ENCODE measurements around the gene SMPX.
A peak's percentile ranks its signal among the peaks of the same experiment; 100 is the strongest.
"Not testable (repeated sequence)": the region's sequence is repeated elsewhere in the genome, so short reads cannot be mapped to it uniquely, and the experiment has no call there.

SMPX gene

GRCh38 chrX:21773036-21773435 lies 15.1 kb upstream of the SMPX start:
- not testable (repeated sequence) for H3K9ac ChIP-seq (ENCODE audit: low read length); H3K4me1 ChIP-seq (ENCODE audit: control insufficient read depth, insufficient read depth, low read length); H3K4me3 ChIP-seq (ENCODE audit: low read length); H3K9me3 ChIP-seq (ENCODE audit: control insufficient read depth, low read length); DNase-seq (ENCODE audit: low read depth); H3K36me3 ChIP-seq (ENCODE audit: control insufficient read depth, insufficient read depth, low read length, severe bottlenecking)
- H3K27me3 ChIP-seq (replicated peaks; ENCODE audit: control insufficient read depth, insufficient read depth, low read length) = peaks cover 10% of the 10 kb centered on the region

- DNase-seq (ENCODE audit: low read depth) = no peak
Observed at GRCh38 chrX:21770631-21771321, 12.9 kb upstream of the SMPX start.

GRCh38 chrX:21766101-21766500 lies 8.2 kb upstream of the SMPX start:
- Histone ChIP-seq H3K4me1 (ENCODE audit: control insufficient read depth, insufficient read depth, low read length) (no peaks in the 10 kb centered on the region), H3K9me3 (ENCODE audit: control insufficient read depth, low read length) (peaks cover 7% of the 10 kb centered on the region), H3K36me3 (ENCODE audit: control insufficient read depth, insufficient read depth, low read length, severe bottlenecking) (no peaks in the 10 kb centered on the region), H3K4me3 (ENCODE audit: low read length) (no peak overlapping the region), H3K9ac (ENCODE audit: low read length) (no peak overlapping the region), H3K27me3 (replicated peaks; ENCODE audit: control insufficient read depth, insufficient read depth, low read length) (peaks cover 15% of the 10 kb centered on the region)
- DNase-seq (ENCODE audit: low read depth) = no peak

More at GRCh38 chrX:21770631-21771321, 12.9 kb upstream of the SMPX start:
- H3K36me3 ChIP-seq (ENCODE audit: control insufficient read depth, insufficient read depth, low read length, severe bottlenecking) = no peaks in the 10 kb centered on the region
- no peaks in the 10 kb centered on the region for H3K4me1 ChIP-seq (ENCODE audit: control insufficient read depth, insufficient read depth, low read length)
- peaks cover 7% of the 10 kb centered on the region for H3K9me3 ChIP-seq (ENCODE audit: control insufficient read depth, low read length)
- H3K9ac ChIP-seq (ENCODE audit: low read length) = no peak overlapping the region
- peaks cover 15% of the 10 kb centered on the region for H3K27me3 ChIP-seq (replicated peaks; ENCODE audit: control insufficient read depth, insufficient read depth, low read length)
- no peak overlapping the region for H3K4me3 ChIP-seq (ENCODE audit: low read length)

GRCh38 chrX:21764008-21764407 lies 6.1 kb upstream of the SMPX start:
- Histone ChIP-seq H3K4me3 (ENCODE audit: low read length) (no peak overlapping the region), H3K9me3 (ENCODE audit: control insufficient read depth, low read length) (peaks cover 7% of the 10 kb centered on the region), H3K9ac (ENCODE audit: low read length) (no peak overlapping the region), H3K27me3 (replicated peaks; ENCODE audit: control insufficient read depth, insufficient read depth, low read length) (peaks cover 13% of the 10 kb centered on the region), H3K4me1 (ENCODE audit: control insufficient read depth, insufficient read depth, low read length) (no peaks in the 10 kb centered on the region), H3K36me3 (ENCODE audit: control insufficient read depth, insufficient read depth, low read length, severe bottlenecking) (no peaks in the 10 kb centered on the region)
- DNase-seq (ENCODE audit: low read depth) = no peak

GRCh38 chrX:21758488-21758887 lies 572 bp upstream of the SMPX start:
- Histone ChIP-seq H3K9me3 (ENCODE audit: control insufficient read depth, low read length) (no peaks in the 10 kb centered on the region), H3K27me3 (replicated peaks; ENCODE audit: control insufficient read depth, insufficient read depth, low read length) (peaks cover 25% of the 10 kb centered on the region), H3K4me1 (ENCODE audit: control insufficient read depth, insufficient read depth, low read length) (no peaks in the 10 kb centered on the region), H3K36me3 (ENCODE audit: control insufficient read depth, insufficient read depth, low read length, severe bottlenecking) (no peaks in the 10 kb centered on the region), H3K9ac (ENCODE audit: low read length) (no peak overlapping the region), H3K4me3 (ENCODE audit: low read length) (no peak overlapping the region)
- DNase-seq (ENCODE audit: low read depth) = no peak

- Histone ChIP-seq H3K9ac (ENCODE audit: low read length) (no peak overlapping the region), H3K4me3 (ENCODE audit: low read length) (no peak overlapping the region), H3K36me3 (ENCODE audit: control insufficient read depth, insufficient read depth, low read length, severe bottlenecking) (no peaks in the 10 kb centered on the region), H3K27me3 (replicated peaks; ENCODE audit: control insufficient read depth, insufficient read depth, low read length) (peaks cover 25% of the 10 kb centered on the region), H3K4me1 (ENCODE audit: control insufficient read depth, insufficient read depth, low read length) (no peaks in the 10 kb centered on the region), H3K9me3 (ENCODE audit: control insufficient read depth, low read length) (no peaks in the 10 kb centered on the region)
- no peak for DNase-seq (ENCODE audit: low read depth)
Observed at GRCh38 chrX:21756785-21757529, 959 bp downstream of the SMPX start.

GRCh38 chrX:21749924-21750323 lies 8.0 kb downstream of the SMPX start:
- no peak overlapping the region for H3K4me3 ChIP-seq (ENCODE audit: low read length)
- no peak for DNase-seq (ENCODE audit: low read depth)
- no peaks in the 10 kb centered on the region for H3K36me3 ChIP-seq (ENCODE audit: control insufficient read depth, insufficient read depth, low read length, severe bottlenecking)
- no peaks in the 10 kb centered on the region for H3K9me3 ChIP-seq (ENCODE audit: control insufficient read depth, low read length)
- H3K4me1 ChIP-seq (ENCODE audit: control insufficient read depth, insufficient read depth, low read length) = peaks cover 3% of the 10 kb centered on the region
- peaks cover 15% of the 10 kb centered on the region for H3K27me3 ChIP-seq (replicated peaks; ENCODE audit: control insufficient read depth, insufficient read depth, low read length)
- no peak overlapping the region for H3K9ac ChIP-seq (ENCODE audit: low read length)

- Histone ChIP-seq H3K27me3 (replicated peaks; ENCODE audit: control insufficient read depth, insufficient read depth, low read length) (peaks cover 13% of the 10 kb centered on the region), H3K9me3 (ENCODE audit: control insufficient read depth, low read length) (no peaks in the 10 kb centered on the region), H3K9ac (ENCODE audit: low read length) (no peak overlapping the region), H3K4me1 (ENCODE audit: control insufficient read depth, insufficient read depth, low read length) (peaks cover 3% of the 10 kb centered on the region), H3K36me3 (ENCODE audit: control insufficient read depth, insufficient read depth, low read length, severe bottlenecking) (no peaks in the 10 kb centered on the region), H3K4me3 (ENCODE audit: low read length) (no peak overlapping the region)
- no peak for DNase-seq (ENCODE audit: low read depth)
Observed at GRCh38 chrX:21748235-21748634, 9.7 kb downstream of the SMPX start.

GRCh38 chrX:21747558-21747957 lies 10.4 kb downstream of the SMPX start:
- Histone ChIP-seq H3K4me1 (ENCODE audit: control insufficient read depth, insufficient read depth, low read length) (peaks cover 3% of the 10 kb centered on the region), H3K27me3 (replicated peaks; ENCODE audit: control insufficient read depth, insufficient read depth, low read length) (peaks cover 13% of the 10 kb centered on the region), H3K9me3 (ENCODE audit: control insufficient read depth, low read length) (no peaks in the 10 kb centered on the region), H3K9ac (ENCODE audit: low read length) (no peak overlapping the region), H3K4me3 (ENCODE audit: low read length) (no peak overlapping the region), H3K36me3 (ENCODE audit: control insufficient read depth, insufficient read depth, low read length, severe bottlenecking) (no peaks in the 10 kb centered on the region)
- DNase-seq (ENCODE audit: low read depth) = no peak

- DNase-seq (ENCODE audit: low read depth) = peak; percentile 38
- no peak overlapping the region for H3K9ac ChIP-seq (ENCODE audit: low read length)
- H3K4me1 ChIP-seq (ENCODE audit: control insufficient read depth, insufficient read depth, low read length) = peaks cover 10% of the 10 kb centered on the region
- peaks cover 13% of the 10 kb centered on the region for H3K27me3 ChIP-seq (replicated peaks; ENCODE audit: control insufficient read depth, insufficient read depth, low read length)
- no peaks in the 10 kb centered on the region for H3K36me3 ChIP-seq (ENCODE audit: control insufficient read depth, insufficient read depth, low read length, severe bottlenecking)
- no peak overlapping the region for H3K4me3 ChIP-seq (ENCODE audit: low read length)
- no peaks in the 10 kb centered on the region for H3K9me3 ChIP-seq (ENCODE audit: control insufficient read depth, low read length)
Observed at GRCh38 chrX:21745756-21746155, 12.2 kb downstream of the SMPX start.

GRCh38 chrX:21744721-21745120 lies 13.2 kb downstream of the SMPX start:
- Histone ChIP-seq H3K4me3 (ENCODE audit: low read length) (no peak overlapping the region), H3K4me1 (ENCODE audit: control insufficient read depth, insufficient read depth, low read length) (peaks cover 16% of the 10 kb centered on the region), H3K27me3 (replicated peaks; ENCODE audit: control insufficient read depth, insufficient read depth, low read length) (peaks cover 13% of the 10 kb centered on the region), H3K9ac (ENCODE audit: low read length) (no peak overlapping the region), H3K9me3 (ENCODE audit: control insufficient read depth, low read length) (no peaks in the 10 kb centered on the region), H3K36me3 (ENCODE audit: control insufficient read depth, insufficient read depth, low read length, severe bottlenecking) (no peaks in the 10 kb centered on the region)
- DNase-seq (ENCODE audit: low read depth) = no peak

Data from adipocyte (in vitro differentiated cells).